Left ventricle myocardium inferior (tissue), 1 donor: ENCODE data around the gene C1QA. TPM values are rescaled to one million over a fixed set of nuclear protein-coding genes. Genes with fewer than 3 reads are reported as not detected.
"Not testable (repeated sequence)": the region's sequence is repeated elsewhere in the genome, so short reads cannot be mapped to it uniquely, and the experiment has no call there.

Source experiments
- DNase-seq: peaks from one replicate; pipeline ENCODE4 v3.0.0-alpha.2; 2020
- H3K27ac ChIP-seq: fragments of 200-600 bp; replicated peaks from 2 replicates; pipeline ENCODE4 v1.8.0; 2021
- H3K27me3 ChIP-seq: fragments of 200-600 bp; 2 replicates; pipeline ENCODE4 v1.8.0; 2021; ENCODE audit warnings: low read depth
- H3K36me3 ChIP-seq: fragments of 200-600 bp; 2 replicates; pipeline ENCODE4 v1.8.0; 2021
- H3K4me1 ChIP-seq: fragments of 200-600 bp; 2 replicates; pipeline ENCODE4 v1.8.0; 2021
- H3K4me3 ChIP-seq: fragments of 200-600 bp; 2 replicates; pipeline ENCODE4 v1.8.0; 2021; ENCODE audit warnings: mild to moderate bottlenecking, moderate library complexity
- H3K9me3 ChIP-seq: fragments of 200-600 bp; replicated peaks from 2 replicates; pipeline ENCODE4 v1.8.0; 2021
- CTCF ChIP-seq: fragments of 200-600 bp; IDR thresholded peaks from 2 replicates; pipeline ENCODE4 v1.8.0; 2021; ENCODE audit warnings: antibody characterized with exemption, mild to moderate bottlenecking, borderline replicate concordance
- intact Hi-C: fragments of 100-400 bp; cut with micrococcal nuclease; formaldehyde crosslinking; loops from one replicate; pipeline ENCODE4 v1.11.0; 2022
- total RNA-seq: library from RNA; stranded (reverse); fragmentation: NEBNext Ultra II Directional; extraction: Animal tissue kit (Norgen Biotek cat#: 25700); gene quantifications from one replicate; pipeline ENCODE4 v1.2.1, GENCODE V29; 2021
- donor health status: DM: no; HTN: yes; CAD: no; lungs with severe emphysema.

C1QA gene
- total RNA-seq, 1 donor from 2014 or later: 70.1 TPM

- Histone ChIP-seq H3K27ac (no peak overlapping the region), H3K9me3 (no peaks in the 10 kb centered on the region), H3K27me3 (peaks cover 87% of the 10 kb centered on the region), H3K4me3 (no peak overlapping the region), H3K36me3 (no peaks in the 10 kb centered on the region), H3K4me1 (no peaks in the 10 kb centered on the region)
- TF ChIP-seq CTCF: no peak
- intact Hi-C loops: no loop called here
- DNase-seq: no peak
Observed at GRCh38 chr1:22674410-22674749, 38.0 kb downstream of the C1QA start.

GRCh38 chr1:22676151-22676550, 39.7 kb downstream of the C1QA start:
- DNase-seq, H3K4me1 ChIP-seq, H3K9me3 ChIP-seq, H3K36me3 ChIP-seq, H3K4me3 ChIP-seq, H3K27ac ChIP-seq, intact Hi-C loops: not testable (repeated sequence)
- peaks cover 72% of the 10 kb centered on the region for H3K27me3 ChIP-seq

GRCh38 chr1:22676916-22677583, 40.6 kb downstream of the C1QA start:
- Histone ChIP-seq H3K4me1 (no peaks in the 10 kb centered on the region), H3K36me3 (no peaks in the 10 kb centered on the region), H3K4me3 (no peak overlapping the region), H3K27ac (no peak overlapping the region), H3K9me3 (no peaks in the 10 kb centered on the region), H3K27me3 (peaks cover 72% of the 10 kb centered on the region)
- intact Hi-C loops: no loop called here
- DNase-seq: no peak
- TF ChIP-seq CTCF: no peak

- Histone ChIP-seq H3K36me3 (no peaks in the 10 kb centered on the region), H3K4me1 (no peaks in the 10 kb centered on the region), H3K4me3 (no peak overlapping the region), H3K27ac (no peak overlapping the region), H3K9me3 (no peaks in the 10 kb centered on the region), H3K27me3 (peaks cover 72% of the 10 kb centered on the region)
- DNase-seq: no peak
- intact Hi-C loops: no loop called here
- no peak for TF ChIP-seq CTCF
Observed at GRCh38 chr1:22677931-22678896, 41.8 kb downstream of the C1QA start.

- Histone ChIP-seq H3K4me1 (no peaks in the 10 kb centered on the region), H3K36me3 (no peaks in the 10 kb centered on the region), H3K27ac (no peak overlapping the region), H3K4me3 (no peak overlapping the region), H3K27me3 (peaks cover 72% of the 10 kb centered on the region), H3K9me3 (no peaks in the 10 kb centered on the region)
- no peak for TF ChIP-seq CTCF
- no peak for DNase-seq
- intact Hi-C loops: no loop called here
Observed at GRCh38 chr1:22680726-22681125, 44.3 kb downstream of the C1QA start.
